Heart right ventricle (tissue), 16 donors: Measurements from ENCODE around the gene MOB3B. TPM values are rescaled to one million over a fixed set of nuclear protein-coding genes. Genes with fewer than 3 reads are reported as not detected.
"Not testable (repeated sequence)": the region's sequence is repeated elsewhere in the genome, so short reads cannot be mapped to it uniquely, and the experiment has no call there.

Source experiments
- ATAC-seq, 8 donors: fragments of 200-7000 bp; cut with Tn5 transposase; one replicate each; pipeline ENCODE4 v1.9.1; 2020; ENCODE audit warnings: mild to moderate bottlenecking in 8 of 8, moderate library complexity in 8 of 8, moderate number of reproducible peaks in 1 of 8
- DNase-seq, 2 donors: peaks; one replicate each; pipeline ENCODE4 v3.0.0-alpha.2; 2020
- H3K27ac ChIP-seq, 10 donors: fragments of 200-600 bp; sonication (generic) in 2 of 10; one replicate each; pipeline versions ENCODE4 v1.5.0 to v1.8.0; 2020 to 2022; ENCODE audit warnings: mild to moderate bottlenecking in 3 of 10
- H3K27me3 ChIP-seq, 7 donors: fragments of 200-600 bp; one replicate each; pipeline ENCODE4 v1.8.0; 2021 to 2022; ENCODE audit warnings: mild to moderate bottlenecking in 2 of 7
- H3K36me3 ChIP-seq, 9 donors: fragments of 200-600 bp; sonication (generic) in 1 of 9; one replicate each; pipeline versions ENCODE4 v1.5.0 to v1.8.0; 2020 to 2022; ENCODE audit warnings: mild to moderate bottlenecking in 2 of 9
- H3K4me1 ChIP-seq, 9 donors: fragments of 200-600 bp; sonication (generic) in 1 of 9; one replicate each; pipeline versions ENCODE4 v1.5.0 to v1.8.0; 2020 to 2022; ENCODE audit warnings: mild to moderate bottlenecking in 4 of 9
- H3K4me3 ChIP-seq, 10 donors: fragments of 200-600 bp; sonication (generic) in 2 of 10; one replicate each; pipeline versions ENCODE4 v1.5.0 to v1.8.0; 2020 to 2022; ENCODE audit warnings: mild to moderate bottlenecking in 7 of 10, moderate library complexity in 2 of 10
- H3K9me3 ChIP-seq, 11 donors: fragments of 200-600 bp in 10 of 11; sonication (generic) in 2 of 11; one replicate each; pipeline versions ENCODE4 v1.5.0 to v1.8.0; 2013 to 2022; ENCODE audit warnings: mild to moderate bottlenecking in 2 of 11, control low read depth in 1 of 11, moderate library complexity in 1 of 11
- WGBS, 2 donors: extraction: QIAGEN DNeasy Blood & Tissue Kit; methylation state at CpG; one replicate each; pipeline ENCODE4 v1.1.7; 2013; ENCODE audit warnings: inconsistent platforms in 1 of 2; 5-methylcytosine and 5-hydroxymethylcytosine counted together
- intact Hi-C, 10 donors: fragments of 100-400 bp; cut with DNase I; formaldehyde crosslinking; loops; one replicate each; pipeline versions ENCODE4 v1.11.1 to v1.14.2; 2022
- polyA plus RNA-seq, 2 donors: library from polyadenylated mRNA; stranded (reverse); fragments of 200-250 nt; gene quantifications; one replicate each; pipeline ENCODE4 v1.2.3, GENCODE V29; 2013
- total RNA-seq, 10 donors: library from RNA; stranded (reverse); fragmentation: NEBNext Ultra II Directional in 3 of 10; extraction: Animal tissue kit (Norgen Biotek cat#: 25700) in 3 of 10; gene quantifications; one replicate each; pipeline versions ENCODE4 v1.2.1 to v1.2.4, GENCODE V29; 2021 to 2023
- TF ChIP-seq, protein P1 (sequence below), 9 donors: fragments of 200-600 bp; sonication (generic) in 2 of 9; IDR thresholded peaks; one replicate each; pipeline versions ENCODE4 v1.5.0 to v1.8.0; 2021 to 2022; ENCODE audit warnings: antibody characterized with exemption in 9 of 9, mild to moderate bottlenecking in 5 of 9, moderate library complexity in 1 of 9
- donor health status: Arrhythmogenic right ventricular cardiomyopathy.
- donor health status: ischemic (EF 13 %, LVEDD 7.1; RV severe dilation, severe dysfunction).
- donor health status: healthy with polysubstance abuse.
- donor health status: DM: no; HTN: yes; CAD: no.
- donor health status: DM: no; HTN: no; CAD: no.
- donor health status: ischemic (EF 25% LVEDD 6.9; RV normal size, moderate dysfunction).
- donor health status: ischemic (EF 25% LVEDD 5.7; RV mildly dilated, moderate dysfunction).
- donor health status: healthy.
- donor health status: DM: yes; HTN: yes; CAD: no.
- donor health status: Ischemic cardiomyopathy.
- donor health status: ischemic (EF 35%, LVEDD 5.7; RV mildly dilated, moderate dysfunction).
- donor health status: nonischemic (EF 11% LVEDD 7.7; RV severe dilation, severe dysfunction).
- donor health status: DM: yes; HTN: yes; CAD: no.
- donor health status: PGD.
- donor health status: ischemic (EF 29% LVEDD 5.4; RV normal size, mild dysfunction).
- donor health status: nonischemic (EF 23%, LVEDD 6.1; RV moderate dilation, normal function).

Gene MOB3B
- total and polyA plus RNA-seq, 12 donors: 0.39 to 2.3 (median 1.3) TPM

DNA sequence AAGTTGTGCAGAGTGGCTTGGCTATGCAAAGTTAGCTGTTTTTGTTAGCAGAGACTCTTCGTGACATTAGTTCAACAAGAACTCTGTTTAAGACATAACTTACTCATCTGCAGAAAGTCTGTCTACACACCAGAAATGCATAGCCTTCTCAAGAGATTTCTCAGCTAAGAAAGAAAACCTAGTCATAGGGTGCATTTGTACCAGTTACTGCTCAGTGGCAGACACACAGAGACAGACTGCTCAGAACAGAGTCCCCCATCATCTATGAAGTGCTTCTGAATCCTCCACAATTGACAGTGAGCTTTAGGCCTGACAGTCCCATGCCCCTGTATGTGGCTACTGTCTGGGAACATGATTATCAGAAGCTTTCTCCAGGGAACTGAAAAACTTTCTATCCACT, 61.6 kb downstream of the MOB3B start:
- intact Hi-C loops: loop anchor here in 2 of 10 donors (5.0 to 10.0 kb wide), 2 partner anchors 44 to 57 kb away; partner anchors contain the start of genes IFNK (in 1 of the 2) and MOB3B (in 1 of the 2)
- DNase-seq: no peak
- 93 to 94% methylated on average over 1 of the region's 1 CpG for WGBS, 2 donors
- Histone ChIP-seq H3K36me3 (no peaks in the 10 kb centered on the region), H3K4me3 (no peak overlapping the region), H3K9me3 (no peaks in the 10 kb centered on the region), H3K27ac (no peak overlapping the region), H3K4me1 (peaks cover 0 to 34% (median 12%) of the 10 kb centered on the region in 9 donors), H3K27me3 (no peaks in the 10 kb centered on the region)
- TF ChIP-seq, protein P1, sequence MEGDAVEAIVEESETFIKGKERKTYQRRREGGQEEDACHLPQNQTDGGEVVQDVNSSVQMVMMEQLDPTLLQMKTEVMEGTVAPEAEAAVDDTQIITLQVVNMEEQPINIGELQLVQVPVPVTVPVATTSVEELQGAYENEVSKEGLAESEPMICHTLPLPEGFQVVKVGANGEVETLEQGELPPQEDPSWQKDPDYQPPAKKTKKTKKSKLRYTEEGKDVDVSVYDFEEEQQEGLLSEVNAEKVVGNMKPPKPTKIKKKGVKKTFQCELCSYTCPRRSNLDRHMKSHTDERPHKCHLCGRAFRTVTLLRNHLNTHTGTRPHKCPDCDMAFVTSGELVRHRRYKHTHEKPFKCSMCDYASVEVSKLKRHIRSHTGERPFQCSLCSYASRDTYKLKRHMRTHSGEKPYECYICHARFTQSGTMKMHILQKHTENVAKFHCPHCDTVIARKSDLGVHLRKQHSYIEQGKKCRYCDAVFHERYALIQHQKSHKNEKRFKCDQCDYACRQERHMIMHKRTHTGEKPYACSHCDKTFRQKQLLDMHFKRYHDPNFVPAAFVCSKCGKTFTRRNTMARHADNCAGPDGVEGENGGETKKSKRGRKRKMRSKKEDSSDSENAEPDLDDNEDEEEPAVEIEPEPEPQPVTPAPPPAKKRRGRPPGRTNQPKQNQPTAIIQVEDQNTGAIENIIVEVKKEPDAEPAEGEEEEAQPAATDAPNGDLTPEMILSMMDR (IDR thresholded peaks at IDR 0.05): no peak
- no peak for ATAC-seq

DNA sequence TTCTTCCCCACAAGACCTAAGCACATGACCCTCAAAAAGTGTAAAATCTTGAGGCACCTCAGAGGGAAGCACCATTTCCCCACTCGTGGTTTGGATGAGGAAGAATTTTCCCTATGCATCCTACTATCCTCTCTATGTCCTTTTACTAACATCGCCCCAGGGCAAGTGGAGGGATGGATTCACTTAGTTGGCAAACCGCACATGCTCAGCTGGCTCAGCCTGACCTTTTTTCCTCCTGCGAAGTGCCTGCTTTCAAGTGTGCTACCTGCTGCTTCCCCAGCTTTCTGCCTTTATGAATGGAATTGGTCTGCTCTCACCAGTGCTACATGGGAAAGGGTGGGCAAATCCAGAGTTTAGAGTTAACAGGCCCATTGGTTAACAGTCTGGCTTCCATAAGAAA, 62.1 kb downstream of the MOB3B start:
- no peaks in the 10 kb centered on the region for H3K36me3 ChIP-seq
- H3K4me3 ChIP-seq: no peak overlapping the region
- no peak overlapping the region for H3K27ac ChIP-seq
- WGBS, 2 donors: 93 to 95% methylated on average over 4 of the region's 4 CpGs
- TF ChIP-seq, protein P1 (IDR thresholded peaks at IDR 0.05): no peak
- intact Hi-C loops: loop anchor here in 2 of 10 donors (5.0 to 10.0 kb wide), 2 partner anchors 45 to 57 kb away; partner anchors contain the start of genes IFNK (in 1 of the 2) and MOB3B (in 1 of the 2)
- no peaks in the 10 kb centered on the region for H3K9me3 ChIP-seq
- no peaks in the 10 kb centered on the region for H3K27me3 ChIP-seq
- DNase-seq (no peak), ATAC-seq (no peak)
- H3K4me1 ChIP-seq: peaks cover 0 to 30% (median 9%) of the 10 kb centered on the region in 9 donors

DNA sequence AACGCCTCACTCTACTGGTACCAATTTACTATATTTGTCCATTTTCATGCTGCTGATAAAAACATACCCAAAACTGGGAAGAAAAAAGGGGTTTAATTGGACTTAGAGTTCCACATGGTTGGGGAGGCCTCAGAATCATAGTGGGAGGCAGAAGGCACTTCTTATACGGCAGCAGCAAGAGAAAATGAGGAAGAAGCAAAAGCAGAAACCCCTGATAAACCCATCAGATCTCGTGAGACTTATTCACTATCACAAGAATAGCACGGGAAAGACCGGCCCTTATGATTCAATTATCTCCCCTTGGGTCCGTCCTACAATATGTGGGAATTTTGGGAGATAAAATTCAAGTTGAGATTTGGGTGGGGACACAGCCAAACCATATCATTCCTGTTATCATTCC, 63.1 kb downstream of the MOB3B start:
- intact Hi-C loops: loop anchor here in 2 of 10 donors (5.0 to 10.0 kb wide), 2 partner anchors 46 to 58 kb away; partner anchors contain the start of genes IFNK (in 1 of the 2) and MOB3B (in 1 of the 2)
- H3K27ac ChIP-seq, H3K27me3 ChIP-seq, H3K36me3 ChIP-seq, DNase-seq, H3K4me3 ChIP-seq, ATAC-seq, H3K9me3 ChIP-seq: not testable (repeated sequence)
- 72 to 80% methylated on average over 6 of the region's 6 CpGs for WGBS, 2 donors
- H3K4me1 ChIP-seq: peaks cover 0 to 24% (median 6%) of the 10 kb centered on the region in 9 donors

DNA sequence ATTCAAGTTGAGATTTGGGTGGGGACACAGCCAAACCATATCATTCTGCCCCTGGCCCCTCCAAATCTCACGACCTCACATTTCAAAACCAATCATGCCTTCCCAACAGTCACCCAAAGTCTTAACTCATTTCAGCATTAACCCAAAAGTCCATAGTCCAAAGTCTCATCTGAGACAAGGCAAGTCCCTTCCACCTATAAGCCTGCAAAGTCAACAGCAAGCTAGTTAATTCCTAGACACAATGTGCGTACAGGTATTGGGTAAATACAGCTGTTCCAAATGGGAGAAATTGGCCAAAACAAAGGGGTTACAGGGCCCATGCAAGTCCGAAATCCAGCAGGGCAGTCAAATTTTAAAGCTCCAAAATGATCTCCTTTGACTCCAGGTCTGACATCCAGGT, 64.7 kb downstream of the MOB3B start:
- intact Hi-C loops: loop anchor here in 3 of 10 donors (5.0 to 10.0 kb wide), 4 partner anchors 32 to 60 kb away; partner anchors contain the start of genes IFNK (in 1 of the 3) and MOB3B (in 1 of the 3)
- H3K36me3 ChIP-seq: not testable (repeated sequence)
- WGBS, 2 donors: 87 to 96% methylated on average over 3 of the region's 3 CpGs

DNA sequence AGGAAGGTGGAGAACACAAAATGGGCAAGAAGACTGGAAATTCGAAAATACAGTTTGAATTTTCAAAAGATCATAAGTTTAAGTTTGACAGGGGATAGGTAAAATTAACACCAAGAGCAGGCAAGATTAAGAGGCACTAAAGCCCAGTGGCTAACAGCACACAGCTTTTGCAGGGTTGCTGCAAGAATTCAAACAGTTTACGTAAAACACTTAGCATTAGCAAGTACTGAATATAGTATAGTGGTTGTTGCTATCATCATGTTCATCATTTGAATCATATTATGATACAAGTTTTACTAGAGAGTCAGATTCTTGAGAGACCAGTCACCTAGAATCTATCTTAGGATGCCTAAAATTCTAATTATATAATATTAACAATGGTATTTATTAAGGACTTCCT, 66.8 kb downstream of the MOB3B start:
- 80 to 81% methylated on average over 2 of the region's 2 CpGs for WGBS, 2 donors
- DNase-seq (no peak), ATAC-seq (no peak)
- TF ChIP-seq, protein P1 (IDR thresholded peaks at IDR 0.05): no peak
- Histone ChIP-seq H3K4me3 (no peak overlapping the region), H3K36me3 (no peaks in the 10 kb centered on the region), H3K27ac (no peak overlapping the region), H3K9me3 (no peaks in the 10 kb centered on the region), H3K4me1 (peaks cover 0 to 25% (median 6%) of the 10 kb centered on the region in 9 donors), H3K27me3 (no peaks in the 10 kb centered on the region)
- intact Hi-C loops: loop anchor here in 2 of 10 donors (5.0 to 10.0 kb wide), 3 partner anchors 34 to 62 kb away; partner anchors contain the start of genes IFNK (in 1 of the 2) and MOB3B (in 1 of the 2)

More for the DNA sequence above, 64.7 kb downstream of the MOB3B start:
- H3K9me3 ChIP-seq, H3K27me3 ChIP-seq, H3K4me3 ChIP-seq, ATAC-seq, DNase-seq, H3K27ac ChIP-seq: not testable (repeated sequence)
- peaks cover 0 to 30% (median 6%) of the 10 kb centered on the region in 9 donors for H3K4me1 ChIP-seq
